Karpas-422 (cell line): ENCODE measurements around the gene CTIF. TPM values are rescaled to one million over a fixed set of nuclear protein-coding genes. Genes with fewer than 3 reads are reported as not detected.

Experiments used
- DNase-seq: peaks from one replicate; pipeline ENCODE4 v3.0.0-alpha.2; 2015
- H2AFZ ChIP-seq: fragments of 200-600 bp; sonication (generic); 2 replicates; pipeline ENCODE4 v1.6.1; 2014; ENCODE audit warnings: antibody characterized with exemption, low read length, mixed read lengths
- H3K27ac ChIP-seq: fragments of 200-600 bp; sonication (generic); 2 replicates; pipeline ENCODE4 v1.5.1; 2014; ENCODE audit warnings: mild to moderate bottlenecking, low read length, moderate library complexity
- H3K27me3 ChIP-seq: fragments of 200-600 bp; sonication (generic); 2 replicates; pipeline ENCODE4 v1.6.1; 2014; ENCODE audit warnings: low read length, mixed read lengths
- H3K36me3 ChIP-seq: fragments of 200-600 bp; sonication (generic); 2 replicates; pipeline ENCODE4 v1.6.1; 2014; ENCODE audit warnings: low read length, mixed read lengths; ENCODE audit not compliant: insufficient read depth
- H3K4me1 ChIP-seq: fragments of 200-600 bp; sonication (generic); 2 replicates; pipeline ENCODE4 v1.6.1; 2014; ENCODE audit warnings: mild to moderate bottlenecking, low read length, mixed read lengths
- H3K4me2 ChIP-seq: fragments of 200-600 bp; sonication (generic); 2 replicates; pipeline ENCODE4 v1.6.1; 2014; ENCODE audit warnings: low read length, low read depth, mild to moderate bottlenecking; ENCODE audit not compliant: poor library complexity, severe bottlenecking
- H3K4me3 ChIP-seq: fragments of 200-600 bp; sonication (generic); 2 replicates; pipeline ENCODE4 v1.5.1; 2014; ENCODE audit warnings: mild to moderate bottlenecking, antibody characterized with exemption, low read length, mixed read lengths
- H3K79me2 ChIP-seq: fragments of 200-600 bp; sonication (generic); 2 replicates; pipeline ENCODE4 v1.6.1; 2014; ENCODE audit warnings: mild to moderate bottlenecking, low read length, mixed read lengths
- H3K9ac ChIP-seq: fragments of 200-600 bp; sonication (generic); 2 replicates; pipeline ENCODE4 v1.6.0; 2014; ENCODE audit warnings: low read length
- H3K9me2 ChIP-seq: fragments of 200-600 bp; sonication (generic), shearing (Covaris generic); replicated peaks from 2 replicates; pipeline ENCODE4 v1.6.0; 2014; ENCODE audit warnings: mild to moderate bottlenecking, low read length, moderate library complexity; ENCODE audit not compliant: insufficient read depth
- H3K9me3 ChIP-seq: fragments of 300-700, 200-600 bp; sonication (generic); 2 replicates; pipeline ENCODE4 v1.6.1; 2014; ENCODE audit warnings: low read length, mixed read lengths
- H4K20me1 ChIP-seq: fragments of 200-600 bp; sonication (generic); 2 replicates; pipeline ENCODE4 v1.6.1; 2014; ENCODE audit warnings: mild to moderate bottlenecking, antibody characterized with exemption, low read length, low read depth; ENCODE audit not compliant: insufficient read depth
- total RNA-seq: library from RNA; depleted of rRNA; stranded (reverse); fragments of >200 nt; shearing (Covaris generic); gene quantifications from 2 replicates; pipeline ENCODE4 v1.2.3, GENCODE V29; 2014; ENCODE audit warnings: low replicate concordance

Gene CTIF
- total RNA-seq, 1 experiment from 2014 or later = 0.60 TPM

DNA sequence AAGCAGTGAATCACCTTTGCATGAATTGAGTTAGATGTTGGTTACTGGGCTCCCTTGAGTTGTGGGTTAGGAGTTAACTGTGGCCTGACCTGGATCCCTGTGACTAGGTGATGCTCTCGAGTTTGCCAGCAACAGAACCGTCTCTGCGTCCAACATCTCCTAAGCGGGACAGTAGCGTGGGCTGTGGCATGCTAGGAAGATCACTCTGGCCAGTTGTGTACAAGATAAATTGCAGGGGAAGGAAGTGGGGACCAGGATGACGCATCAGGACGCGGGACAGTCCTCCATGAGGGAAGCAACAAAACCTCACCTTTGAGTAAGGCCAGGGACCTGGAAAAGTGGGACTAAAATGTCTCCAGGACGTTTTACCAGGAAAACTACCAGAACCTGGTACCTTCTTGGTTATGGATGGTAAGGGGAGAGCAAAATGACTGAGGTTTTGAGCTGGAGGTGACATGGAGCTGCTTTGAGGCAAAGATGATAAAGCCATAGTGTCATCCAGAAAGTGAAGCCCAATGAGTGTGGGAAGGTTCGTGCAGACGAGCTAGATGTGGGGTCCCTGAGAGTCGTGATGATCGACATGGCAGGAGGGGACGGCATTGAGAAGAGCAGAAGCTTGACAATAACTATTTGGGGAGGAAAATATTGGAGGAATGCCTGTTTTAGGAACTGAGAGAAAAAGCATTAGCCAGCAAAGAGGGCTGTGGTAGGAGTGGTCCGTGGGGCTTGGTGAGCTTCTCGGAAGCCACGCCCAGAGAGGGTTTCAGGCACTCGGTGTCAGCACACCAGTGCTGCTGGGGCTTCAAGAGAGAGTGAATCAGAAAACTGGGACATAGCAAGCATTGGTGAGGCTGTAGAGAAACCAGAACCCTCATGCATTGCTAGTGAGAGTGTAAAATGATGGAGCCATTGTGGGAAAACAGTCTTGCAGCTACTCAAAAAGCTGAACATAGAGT is 316.9 kb downstream of the CTIF start:
- Histone ChIP-seq H3K79me2 (no peaks in the 10 kb centered on the region), H3K9ac (no peak overlapping the region), H3K27ac (no peak overlapping the region), H3K4me1 (no peaks in the 10 kb centered on the region), H2AFZ (no peak overlapping the region), H3K36me3 (no peaks in the 10 kb centered on the region), H3K27me3 (no peaks in the 10 kb centered on the region), H3K4me3 (no peak overlapping the region), H4K20me1 (no peaks in the 10 kb centered on the region), H3K9me3 (no peaks in the 10 kb centered on the region), H3K4me2 (no peak overlapping the region), H3K9me2 (no peaks in the 10 kb centered on the region)
- no peak for DNase-seq

DNA sequence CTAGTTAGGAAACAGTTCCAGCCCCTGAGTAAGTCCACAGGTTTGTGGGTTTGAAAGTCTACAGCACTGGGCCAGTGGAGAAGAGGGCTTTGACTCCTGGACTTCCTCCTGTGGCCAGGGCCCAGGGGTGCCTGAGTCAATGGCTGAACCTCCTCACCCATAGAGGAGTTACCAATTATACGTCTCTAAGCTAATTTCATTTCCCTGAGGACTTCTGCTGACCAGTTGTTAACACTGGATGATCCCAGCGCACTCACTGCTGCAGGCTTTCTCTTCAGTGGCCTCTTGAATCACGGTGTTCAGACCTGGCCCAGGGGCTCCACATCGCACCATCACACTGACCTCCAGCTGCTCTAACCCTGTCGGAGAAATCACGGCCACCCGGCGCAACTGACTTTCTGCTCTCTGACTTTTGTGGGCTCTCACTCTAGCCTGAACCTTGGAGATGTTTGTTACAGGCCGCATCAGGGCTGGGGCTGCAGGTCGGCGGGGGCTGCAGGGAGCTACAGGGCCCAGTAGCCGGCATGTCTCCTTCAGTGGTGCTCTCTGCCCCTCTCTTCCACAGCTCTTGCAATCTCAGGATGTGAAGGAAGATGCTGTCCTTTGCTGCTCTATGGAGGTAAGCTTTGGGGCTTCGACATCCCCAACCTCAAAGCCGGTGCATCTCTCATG is 318.3 kb downstream of the CTIF start:
- H3K9me2 ChIP-seq = no peaks in the 10 kb centered on the region
- H3K9me3 ChIP-seq = no peaks in the 10 kb centered on the region
- no peak overlapping the region for H3K9ac ChIP-seq
- no peaks in the 10 kb centered on the region for H3K79me2 ChIP-seq
- no peaks in the 10 kb centered on the region for H3K27me3 ChIP-seq
- H3K27ac ChIP-seq = no peak overlapping the region
- H2AFZ ChIP-seq = no peak overlapping the region
- H3K36me3 ChIP-seq = no peaks in the 10 kb centered on the region
- no peaks in the 10 kb centered on the region for H3K4me1 ChIP-seq
- H3K4me3 ChIP-seq = no peak overlapping the region
- no peak overlapping the region for H3K4me2 ChIP-seq
- no peaks in the 10 kb centered on the region for H4K20me1 ChIP-seq
- no peak for DNase-seq

DNA sequence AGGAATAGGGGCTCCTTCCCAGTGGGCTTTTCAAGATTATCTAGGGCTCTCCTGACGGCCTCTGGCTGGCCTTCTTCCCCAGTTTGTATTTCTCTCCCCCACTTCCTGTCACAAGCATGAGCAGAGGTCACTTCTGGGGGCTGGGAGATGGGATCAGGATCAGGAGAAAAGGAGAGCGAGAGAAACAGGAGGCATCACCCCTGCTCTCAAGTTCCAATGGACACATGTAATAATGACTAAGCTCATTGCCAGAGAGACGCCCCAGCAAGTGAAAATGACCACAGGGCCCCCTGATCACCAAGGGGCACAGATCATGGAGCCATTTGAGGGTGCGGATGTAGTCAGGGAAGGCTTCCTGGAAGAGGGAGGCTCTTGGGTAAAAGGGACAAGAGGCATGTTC is 319.8 kb downstream of the CTIF start:
- Histone ChIP-seq H3K9me3 (no peaks in the 10 kb centered on the region), H3K4me2 (no peak overlapping the region), H4K20me1 (no peaks in the 10 kb centered on the region), H3K27me3 (no peaks in the 10 kb centered on the region), H3K9ac (no peak overlapping the region), H3K36me3 (no peaks in the 10 kb centered on the region), H2AFZ (no peak overlapping the region), H3K79me2 (no peaks in the 10 kb centered on the region), H3K9me2 (no peaks in the 10 kb centered on the region), H3K4me1 (no peaks in the 10 kb centered on the region), H3K27ac (no peak overlapping the region), H3K4me3 (no peak overlapping the region)
- no peak for DNase-seq

DNA sequence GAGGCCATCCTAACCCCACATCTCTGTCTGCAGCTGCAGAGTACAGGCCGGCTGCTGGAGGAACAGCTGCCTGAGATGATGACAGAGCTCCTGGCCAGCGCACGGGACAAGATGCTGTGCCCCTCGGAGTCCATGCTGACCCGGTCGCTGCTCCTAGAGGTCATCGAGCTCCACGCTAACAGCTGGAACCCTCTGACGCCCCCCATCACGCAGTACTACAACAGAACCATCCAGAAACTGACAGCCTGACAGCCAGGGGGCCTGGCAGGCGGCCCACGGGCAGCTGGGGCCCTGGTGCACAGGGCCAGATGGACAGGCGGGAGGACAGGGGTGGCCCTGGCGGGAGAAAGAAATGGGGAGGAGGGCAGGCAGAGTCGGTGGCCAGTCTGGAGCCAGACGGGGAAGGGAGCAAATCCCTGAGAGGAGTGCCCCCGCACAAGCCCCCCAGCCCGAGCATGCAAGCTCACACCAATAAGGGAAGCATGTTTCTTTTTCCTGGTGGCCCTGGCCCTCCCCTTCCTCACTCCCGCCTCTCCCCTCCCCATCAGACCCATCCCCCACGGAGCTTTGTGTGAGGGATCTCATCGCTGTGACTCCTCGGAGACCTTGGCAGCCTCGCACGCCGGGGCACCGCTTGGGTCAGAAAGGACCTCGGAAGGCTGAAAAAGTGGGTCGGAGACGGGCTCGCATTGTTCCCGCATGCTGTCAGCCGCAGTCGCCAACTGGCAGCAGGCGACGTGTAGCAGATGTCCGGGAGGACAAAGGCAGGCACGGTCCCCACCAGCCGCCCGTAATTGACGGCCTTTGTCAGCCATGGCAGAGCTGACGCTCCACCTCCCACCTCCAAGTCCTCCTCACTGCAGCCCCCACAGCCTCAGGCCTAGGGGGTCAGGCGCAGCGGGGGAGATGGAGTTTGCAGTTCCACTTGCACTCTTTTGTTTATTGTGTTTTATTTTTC is 320.8 kb downstream of the CTIF start:
- DNase-seq = no peak
- Histone ChIP-seq H3K4me3 (no peak overlapping the region), H3K9me2 (no peaks in the 10 kb centered on the region), H3K9me3 (no peaks in the 10 kb centered on the region), H3K27ac (no peak overlapping the region), H3K4me1 (no peaks in the 10 kb centered on the region), H3K9ac (no peak overlapping the region), H3K27me3 (no peaks in the 10 kb centered on the region), H2AFZ (no peak overlapping the region), H4K20me1 (no peaks in the 10 kb centered on the region), H3K79me2 (no peaks in the 10 kb centered on the region), H3K36me3 (no peaks in the 10 kb centered on the region), H3K4me2 (no peak overlapping the region)

DNA sequence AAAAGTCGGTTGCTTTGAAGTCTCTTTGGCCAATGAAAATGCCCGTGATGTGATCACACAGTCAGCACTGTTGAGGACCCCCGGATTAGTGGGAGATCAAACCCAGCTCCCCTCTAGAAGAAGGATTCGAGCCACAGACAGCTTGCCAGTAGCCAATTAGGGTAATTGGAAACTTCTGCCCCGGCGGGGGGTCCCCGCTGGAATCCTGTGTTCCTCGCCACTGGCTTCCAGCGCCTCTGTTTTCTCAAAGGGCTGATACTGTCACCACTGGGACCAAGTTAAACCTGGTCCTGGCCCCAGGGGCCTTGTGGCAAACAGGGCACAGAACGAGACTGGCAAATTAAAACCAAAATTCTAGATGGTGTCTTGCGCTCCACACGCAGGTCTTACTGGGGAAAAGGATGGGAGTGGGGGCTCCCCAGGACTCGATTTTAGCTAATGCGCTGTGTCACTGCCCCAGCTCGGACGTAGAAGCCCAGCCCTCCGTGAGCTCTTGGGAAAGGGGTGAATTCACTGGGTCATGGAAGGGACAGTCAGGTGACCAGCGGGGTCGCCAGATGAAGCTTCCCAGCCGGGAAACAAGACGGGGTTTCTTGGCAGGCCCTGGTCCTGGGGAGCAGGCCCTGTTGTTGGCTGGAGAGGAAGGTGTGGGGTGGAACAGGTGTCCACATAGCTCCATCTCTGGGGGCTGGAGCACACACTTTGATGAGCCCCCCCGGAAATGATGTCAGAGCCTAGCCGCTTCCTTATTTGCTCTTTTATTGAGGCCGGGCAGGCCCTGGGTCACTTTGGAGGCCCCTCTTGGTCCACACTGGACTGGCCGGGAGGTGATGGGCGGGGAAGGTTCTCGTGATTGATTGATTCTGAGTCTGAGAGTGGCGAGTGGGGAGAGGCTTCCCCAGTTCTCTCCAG is 321.7 kb downstream of the CTIF start:
- Histone ChIP-seq H4K20me1 (no peaks in the 10 kb centered on the region), H3K4me3 (no peak overlapping the region), H3K9me2 (no peaks in the 10 kb centered on the region), H3K36me3 (no peaks in the 10 kb centered on the region), H3K4me2 (no peak overlapping the region), H3K9me3 (no peaks in the 10 kb centered on the region), H3K4me1 (no peaks in the 10 kb centered on the region), H3K9ac (no peak overlapping the region), H3K27me3 (no peaks in the 10 kb centered on the region), H2AFZ (no peak overlapping the region), H3K79me2 (no peaks in the 10 kb centered on the region), H3K27ac (no peak overlapping the region)
- no peak for DNase-seq

DNA sequence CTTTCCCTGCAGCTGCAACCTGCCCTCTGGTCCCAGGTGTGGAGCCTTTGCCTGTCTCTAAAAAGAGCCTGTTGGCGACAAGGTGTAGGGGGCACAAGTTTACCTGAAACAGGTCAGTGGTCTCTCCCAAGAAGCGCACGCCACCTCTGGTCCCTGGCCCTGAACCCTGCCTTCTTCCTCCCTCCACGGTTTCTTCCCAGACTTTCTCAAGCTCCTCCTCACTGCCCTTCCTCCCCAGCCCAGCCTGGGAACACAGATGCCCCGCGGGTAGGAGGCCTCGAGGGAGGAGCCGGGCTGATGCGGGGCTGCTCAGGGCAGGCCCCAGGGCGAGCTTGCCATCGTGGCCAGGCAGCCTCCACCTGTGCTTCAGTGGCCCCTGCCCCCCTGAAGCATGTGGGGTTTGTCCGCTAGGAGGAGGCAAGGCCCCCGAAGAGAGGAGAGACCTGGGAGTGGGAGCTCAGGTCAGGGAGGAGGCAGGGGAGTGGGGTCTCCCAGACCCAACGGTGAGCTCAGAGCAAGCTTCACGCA is 322.4 kb downstream of the CTIF start:
- Histone ChIP-seq H3K9ac (no peak overlapping the region), H3K27me3 (no peaks in the 10 kb centered on the region), H3K79me2 (no peaks in the 10 kb centered on the region), H3K27ac (no peak overlapping the region), H2AFZ (no peak overlapping the region), H3K9me3 (no peaks in the 10 kb centered on the region), H3K4me3 (no peak overlapping the region), H3K9me2 (no peaks in the 10 kb centered on the region), H4K20me1 (no peaks in the 10 kb centered on the region), H3K36me3 (no peaks in the 10 kb centered on the region), H3K4me2 (no peak overlapping the region), H3K4me1 (no peaks in the 10 kb centered on the region)
- no peak for DNase-seq

DNA sequence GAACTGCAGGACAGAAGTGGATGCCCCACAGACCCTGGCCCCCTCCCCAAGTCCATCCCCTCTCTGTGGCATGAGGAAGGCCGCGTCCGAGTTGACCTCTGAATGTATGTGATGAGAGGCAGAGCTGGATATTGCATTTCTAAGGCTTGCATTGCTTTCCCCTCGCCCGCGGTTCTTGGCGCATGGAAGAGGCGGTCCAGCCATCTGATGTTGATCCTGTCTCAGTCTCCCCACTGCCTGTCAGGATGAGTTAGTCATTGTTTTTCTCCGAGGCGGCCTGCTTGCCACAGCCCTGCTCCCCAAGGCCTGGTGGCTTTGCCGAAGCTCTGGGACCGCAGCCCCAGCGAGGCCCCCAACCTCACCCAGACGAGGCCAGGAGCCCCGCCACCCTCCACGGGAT is 323.3 kb downstream of the CTIF start:
- H3K27me3 ChIP-seq = no peaks in the 10 kb centered on the region
- H3K4me3 ChIP-seq = no peak overlapping the region
- H3K9me3 ChIP-seq = no peaks in the 10 kb centered on the region
- H3K79me2 ChIP-seq = no peaks in the 10 kb centered on the region
- no peak overlapping the region for H3K27ac ChIP-seq
- H3K4me2 ChIP-seq = no peak overlapping the region
- no peaks in the 10 kb centered on the region for H4K20me1 ChIP-seq
- H3K36me3 ChIP-seq = no peaks in the 10 kb centered on the region
- no peak for DNase-seq
- H3K9ac ChIP-seq = no peak overlapping the region
- H3K9me2 ChIP-seq = no peaks in the 10 kb centered on the region
- no peaks in the 10 kb centered on the region for H3K4me1 ChIP-seq
- no peak overlapping the region for H2AFZ ChIP-seq
